NCI-H1417 treated with DMSO at 0.1 percent for 48 hours (cell line): Measurements from ENCODE around the gene ZCCHC4.
"Not testable (repeated sequence)": the region's sequence is repeated elsewhere in the genome, so short reads cannot be mapped to it uniquely, and the experiment has no call there.

Experiments used
- DNase-seq: peaks from one replicate; lab custom pipeline; 2025; lab: John Stamatoyannopoulos, UW

The ZCCHC4 gene

DNA sequence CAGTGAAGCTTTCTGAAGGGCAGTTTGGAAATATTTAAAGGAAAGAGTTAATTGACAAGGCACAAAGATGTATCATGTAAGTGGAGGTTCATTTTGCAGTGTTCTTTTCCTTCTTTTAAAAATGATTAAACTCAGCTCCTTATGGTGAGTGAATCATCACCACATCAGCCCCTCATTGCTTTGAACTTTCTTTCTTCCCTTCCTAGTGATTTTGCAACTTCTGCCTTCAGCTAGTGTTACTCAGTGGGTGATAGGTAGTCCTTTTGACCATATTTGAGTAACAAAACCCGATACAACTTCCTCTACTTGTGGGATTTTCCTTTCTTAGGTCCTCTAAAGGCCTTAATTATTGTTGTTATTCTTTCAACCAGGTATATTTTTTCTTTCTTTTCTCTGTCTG is 8.2 kb downstream of the ZCCHC4 start:
- no peak for DNase-seq

GRCh38 chr4:25321703-25322102 is 9.1 kb downstream of the ZCCHC4 start:
- no peak for DNase-seq

DNA sequence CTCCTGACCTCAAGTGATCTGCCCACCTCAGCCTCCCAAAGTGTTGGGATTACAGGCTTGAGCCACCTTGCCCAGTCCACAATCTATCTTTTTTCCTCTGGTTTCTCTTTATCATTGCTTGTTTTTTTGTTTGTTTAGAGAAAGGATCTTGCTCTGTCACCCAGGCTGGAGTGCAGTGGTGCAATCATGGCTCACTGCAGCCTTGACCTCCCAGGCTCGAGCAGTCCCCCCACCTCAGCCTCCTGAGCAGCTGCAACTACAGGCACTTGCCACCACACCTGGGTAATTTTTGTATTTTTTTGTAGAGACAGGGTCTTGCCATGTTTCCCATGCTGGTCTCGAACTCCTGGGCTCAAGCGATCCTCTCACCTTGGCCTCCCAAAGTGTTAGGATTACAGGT is 15.9 kb downstream of the ZCCHC4 start:
- DNase-seq, result not testable (repeated sequence)

DNA sequence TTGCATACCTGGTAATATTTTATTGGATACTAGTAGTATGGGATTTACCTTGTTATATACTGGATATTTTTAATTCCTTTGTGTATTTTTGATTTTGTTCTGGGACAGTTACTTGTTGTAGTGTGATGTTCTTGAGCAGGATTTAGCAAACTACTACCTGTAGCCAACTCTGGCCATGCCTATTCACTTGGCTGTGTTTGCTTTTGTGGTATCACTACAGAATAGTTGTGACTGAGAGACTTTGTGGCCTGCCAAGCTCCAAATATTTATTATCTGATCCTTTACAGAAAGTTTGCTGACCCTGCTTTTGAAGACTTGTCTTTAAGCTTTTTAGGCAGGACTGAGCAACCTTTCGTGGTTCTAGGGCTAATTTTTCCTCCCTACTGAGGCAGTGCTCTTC is 17.8 kb downstream of the ZCCHC4 start:
- DNase-seq, result no peak

DNA sequence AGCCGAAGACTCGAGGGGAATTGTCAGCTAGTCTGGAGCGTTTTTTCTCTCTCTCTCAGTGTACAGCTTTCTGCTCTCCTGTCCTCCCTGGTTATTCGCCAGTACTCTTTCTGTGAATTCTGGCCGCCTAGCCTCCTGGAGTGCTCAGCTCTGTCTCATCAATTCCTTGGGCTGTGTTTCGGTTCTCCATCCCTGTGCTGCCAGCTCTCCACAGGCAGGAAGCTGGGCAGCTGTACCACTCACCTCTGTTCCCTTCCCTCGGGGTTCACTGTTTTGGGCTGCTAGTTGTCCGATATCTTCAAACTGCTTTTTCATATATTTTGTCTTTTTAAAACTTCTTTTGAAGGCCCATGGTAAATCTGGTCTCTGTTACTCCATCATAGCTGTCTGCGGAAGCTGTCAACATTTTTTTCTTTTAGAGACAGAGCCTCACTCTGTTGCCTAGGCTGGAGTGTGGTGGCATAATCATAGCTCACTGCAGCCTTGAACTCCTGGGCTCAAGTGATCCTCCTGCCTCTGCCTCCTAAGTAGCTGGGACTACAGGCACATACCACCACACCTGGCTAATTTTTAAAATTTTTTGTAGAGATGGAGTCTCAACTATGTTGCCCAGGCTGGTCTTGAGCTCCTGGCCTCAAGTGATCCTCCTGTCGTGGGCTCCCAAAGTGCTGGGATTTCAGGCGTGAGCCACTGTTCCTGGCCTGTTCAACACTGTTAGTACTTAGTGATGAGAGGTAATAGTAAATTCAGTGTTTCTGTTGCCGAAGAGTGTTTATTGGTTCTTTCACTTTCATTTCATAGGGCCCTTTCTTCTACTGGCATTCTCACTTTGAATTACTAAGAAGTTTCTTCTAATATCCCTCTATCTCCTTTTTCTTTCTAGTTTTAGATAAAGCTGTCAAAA is 18.6 kb downstream of the ZCCHC4 start:
- no peak for DNase-seq

GRCh38 chr4:25343671-25344070 is 31.1 kb downstream of the ZCCHC4 start:
- no peak for DNase-seq

GRCh38 chr4:25345744-25346143 is 33.2 kb downstream of the ZCCHC4 start:
- DNase-seq, result no peak

DNA sequence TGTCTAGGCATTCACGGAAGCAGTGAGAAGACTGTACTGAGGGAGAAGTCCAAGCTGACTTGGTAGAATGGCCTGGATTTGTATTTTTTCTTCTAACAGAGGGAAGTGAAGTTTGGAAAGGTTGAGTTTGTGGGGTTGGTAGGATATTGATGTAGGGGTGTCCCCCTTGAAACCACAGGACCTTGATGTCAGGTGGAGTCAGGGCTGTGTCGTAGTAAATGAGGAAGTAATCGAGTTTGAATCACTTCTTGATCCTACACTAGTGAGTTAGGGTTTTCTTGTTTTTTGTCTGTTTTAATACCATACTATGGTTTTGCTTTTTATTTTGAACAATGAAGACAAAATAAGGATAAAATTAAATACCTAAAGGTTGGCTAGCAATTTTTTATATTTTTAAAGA is 34.3 kb downstream of the ZCCHC4 start:
- DNase-seq, result no peak

DNA sequence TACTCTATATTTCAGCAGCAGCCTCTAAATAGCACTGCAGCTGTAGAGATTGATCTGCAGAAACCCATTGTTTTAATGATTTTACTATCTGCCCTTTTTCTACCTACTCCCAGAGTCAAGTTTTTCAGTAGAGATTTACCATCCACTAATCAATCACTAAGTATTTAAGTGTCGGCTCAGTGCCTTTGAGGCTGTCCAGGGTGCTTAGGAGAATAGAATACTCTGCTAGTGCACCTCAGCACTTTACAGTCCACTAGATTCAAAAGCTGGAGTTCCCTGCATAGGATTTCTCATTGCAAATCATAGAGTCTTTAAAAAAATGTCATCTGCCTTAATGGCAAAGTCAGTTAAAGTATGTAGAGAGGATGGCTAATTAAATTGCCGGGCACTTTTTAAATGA is 34.9 kb downstream of the ZCCHC4 start:
- DNase-seq, result no peak

- no peak for DNase-seq
Observed at GRCh38 chr4:25347971-25348370, 35.4 kb downstream of the ZCCHC4 start.

GRCh38 chr4:25350561-25350960 is 38.0 kb downstream of the ZCCHC4 start:
- no peak for DNase-seq

DNA sequence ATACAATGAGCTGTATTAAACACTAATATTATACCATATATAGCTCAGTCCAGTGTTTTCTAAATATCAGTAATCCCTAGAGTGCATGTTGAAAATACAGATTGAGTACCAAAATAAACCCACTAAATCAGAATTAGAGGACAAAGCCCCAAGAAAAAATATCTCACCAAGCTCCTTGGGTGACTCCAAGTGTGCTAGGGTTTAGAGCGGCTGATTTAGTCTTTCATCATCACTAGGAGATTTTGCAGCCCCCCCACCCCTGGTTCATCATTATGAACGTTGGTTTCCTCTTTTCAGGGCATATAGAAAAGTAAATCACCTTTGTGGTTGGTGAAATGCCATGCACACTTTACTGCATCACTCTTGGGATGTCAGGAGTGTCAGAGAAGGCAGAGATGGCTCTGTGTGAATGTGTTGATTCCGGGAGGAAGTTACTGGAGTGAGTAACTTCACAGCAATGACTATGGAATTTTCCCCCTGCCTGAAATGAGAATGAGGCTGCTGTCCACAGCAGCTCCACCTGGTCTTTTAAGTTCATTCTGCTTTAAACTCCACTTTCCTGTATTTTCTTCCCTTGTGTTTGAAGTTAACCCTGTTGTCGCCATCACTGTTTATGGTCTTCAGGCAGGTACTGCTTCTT is 39.3 kb downstream of the ZCCHC4 start:
- DNase-seq, result no peak

GRCh38 chr4:25356068-25356467 is 43.5 kb downstream of the ZCCHC4 start:
- DNase-seq, result no peak

- DNase-seq, result no peak
Observed at GRCh38 chr4:25358515-25359275, 46.1 kb downstream of the ZCCHC4 start.

- no peak for DNase-seq
Observed at GRCh38 chr4:25361253-25361652, 48.7 kb downstream of the ZCCHC4 start.

- DNase-seq, result no peak
Observed at GRCh38 chr4:25367004-25367621, 54.5 kb downstream of the ZCCHC4 start.

GRCh38 chr4:25367877-25368276 is 55.3 kb downstream of the ZCCHC4 start:
- no peak for DNase-seq

DNA sequence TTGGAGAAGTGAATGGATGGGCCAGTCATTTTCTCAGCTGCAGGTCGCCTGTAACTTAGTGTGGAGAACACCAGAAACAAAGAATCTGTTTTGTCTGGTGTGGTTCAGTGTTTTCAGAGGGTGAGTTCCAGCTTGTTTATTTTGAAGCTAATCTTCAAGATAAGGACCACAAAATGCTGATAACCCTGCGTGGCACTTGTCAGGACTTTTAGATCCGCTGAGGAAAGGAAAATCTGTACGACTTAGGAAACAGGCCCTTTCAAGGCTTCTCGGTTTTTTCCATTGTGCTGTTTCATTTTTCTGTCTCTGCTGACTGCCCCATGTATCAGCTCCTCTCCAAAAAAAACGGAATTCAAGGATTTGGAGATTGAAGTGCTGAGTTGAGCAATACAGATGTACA is 55.7 kb downstream of the ZCCHC4 start:
- no peak for DNase-seq

GRCh38 chr4:25370242-25370641 is 57.7 kb downstream of the ZCCHC4 start:
- DNase-seq, result peak; percentile 47

DNA sequence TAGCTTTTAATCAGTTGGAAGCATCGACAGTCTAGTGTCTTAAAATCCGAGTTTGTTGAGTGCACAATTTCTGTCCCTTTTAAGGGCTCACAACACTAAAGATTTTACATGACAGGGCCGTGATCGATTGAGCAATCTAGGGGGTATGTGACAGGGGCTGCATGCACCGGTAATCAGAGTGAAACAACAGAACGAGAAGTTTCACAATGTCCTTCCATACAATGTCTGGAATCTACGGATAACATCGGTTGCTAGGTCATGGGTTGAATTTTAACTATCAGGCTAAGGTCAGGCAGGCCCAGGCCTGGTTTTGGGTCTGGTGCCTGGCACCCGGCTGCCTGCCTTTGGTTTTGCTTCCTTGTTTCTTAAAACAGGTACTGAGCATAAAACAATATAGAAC is 60.0 kb downstream of the ZCCHC4 start:
- not testable (repeated sequence) for DNase-seq

DNA sequence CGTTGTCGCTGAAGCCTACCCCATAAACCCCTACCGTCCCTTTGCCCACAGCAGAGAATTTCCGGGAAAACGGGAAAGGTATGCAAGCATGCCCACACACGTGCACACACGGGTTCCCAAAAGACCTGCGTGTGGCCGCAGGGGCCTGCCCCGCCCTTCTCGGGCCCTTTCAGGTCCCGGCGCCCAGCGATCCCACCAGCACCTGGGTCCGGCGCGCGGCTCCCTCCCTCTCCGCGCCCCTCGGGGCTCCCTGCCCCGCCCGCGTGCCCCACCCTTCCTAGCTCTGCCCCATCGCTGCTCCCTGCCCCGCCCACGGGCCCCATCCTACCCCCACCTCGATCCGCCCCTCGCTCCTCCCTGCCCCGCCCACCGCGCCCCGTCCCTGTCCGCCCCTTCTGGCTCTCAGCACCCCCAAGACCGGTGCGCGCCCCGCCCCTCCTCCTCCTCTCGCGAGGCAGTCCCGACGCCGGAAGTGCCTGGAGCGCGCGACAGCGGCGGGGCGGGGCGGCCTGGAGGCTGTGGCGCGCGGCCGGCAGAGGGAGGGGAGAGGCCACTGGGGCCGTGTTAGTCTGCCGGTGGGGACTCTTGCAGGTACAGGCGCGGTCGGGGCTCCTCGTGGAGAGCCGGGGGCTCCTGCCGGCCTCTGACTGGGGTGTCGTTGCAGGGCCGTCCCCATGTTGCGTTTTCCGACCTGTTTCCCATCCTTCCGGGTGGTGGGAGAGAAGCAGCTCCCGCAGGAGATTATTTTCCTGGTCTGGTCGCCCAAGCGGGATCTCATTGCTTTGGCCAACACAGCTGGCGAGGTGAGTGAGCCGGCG is 64.4 kb downstream of the ZCCHC4 start, which contains the start of gene ANAPC4:
ANAPC4 (plus strand) TSS at position 510 of the 818 bp plus-strand sequence; CDS start at position 675, 165 bp downstream.
- peak; percentile 26 for DNase-seq
